ENCODE results near the gene ELMO1.

ELMO1 gene

DNA sequence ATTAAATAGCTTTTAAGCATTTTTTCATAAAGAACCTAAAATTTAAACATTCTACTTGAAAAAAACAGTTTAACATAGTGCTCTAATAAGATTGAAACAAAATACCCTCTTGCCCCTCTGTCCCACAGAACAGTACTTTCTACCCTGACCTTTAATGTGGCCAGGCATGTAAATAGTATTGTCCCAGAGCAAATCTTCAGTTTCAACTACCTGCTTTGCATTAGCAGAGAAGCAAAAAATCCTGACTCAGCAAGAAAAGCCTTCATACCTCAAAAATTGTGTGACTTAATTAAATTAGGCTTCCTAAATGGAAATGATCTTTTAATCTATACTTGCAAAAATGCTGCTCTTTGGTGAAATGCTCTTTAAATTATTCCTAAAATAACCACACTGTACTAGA, 487.0 kb downstream of the ELMO1 start:
- DNase-seq, result no peak

DNA sequence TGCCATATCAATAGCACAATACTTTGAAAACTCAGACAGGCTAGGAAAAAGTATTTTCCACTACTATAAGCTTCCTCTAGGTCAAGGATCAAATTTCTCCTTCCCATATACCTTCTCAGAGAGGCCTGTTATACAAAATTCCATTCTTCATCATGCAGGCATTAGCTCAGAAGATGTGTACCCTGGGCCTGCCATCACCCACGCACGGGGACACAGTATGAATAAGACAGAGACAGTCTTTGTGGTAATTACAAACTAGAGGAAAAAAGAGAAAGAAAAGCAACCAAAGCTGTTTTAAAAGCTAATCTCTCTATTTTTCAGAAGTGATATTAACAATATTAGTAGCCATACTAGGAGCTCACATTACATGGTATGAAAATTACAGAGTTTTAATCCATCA, 487.6 kb downstream of the ELMO1 start:
- no peak for DNase-seq

DNA sequence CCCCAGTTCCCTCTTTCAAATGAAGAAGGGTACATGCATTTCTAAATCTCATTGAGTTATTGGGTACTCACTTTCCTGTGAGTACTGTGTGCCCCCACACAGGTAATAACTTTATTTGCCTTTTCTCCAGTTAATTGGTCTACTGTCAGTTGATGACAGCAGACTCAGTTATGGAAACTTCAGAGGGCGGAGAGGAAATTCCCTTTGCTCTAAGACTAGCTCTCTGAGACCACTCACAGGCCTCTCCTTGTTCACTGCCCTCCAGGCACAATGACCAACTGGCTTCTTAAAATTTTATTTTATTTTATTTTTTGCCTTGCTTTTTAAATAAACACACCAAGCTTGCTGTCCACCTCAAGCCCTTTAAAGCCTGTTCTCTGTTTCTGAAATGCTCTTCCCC, 488.6 kb downstream of the ELMO1 start:
- DNase-seq, result no peak

DNA sequence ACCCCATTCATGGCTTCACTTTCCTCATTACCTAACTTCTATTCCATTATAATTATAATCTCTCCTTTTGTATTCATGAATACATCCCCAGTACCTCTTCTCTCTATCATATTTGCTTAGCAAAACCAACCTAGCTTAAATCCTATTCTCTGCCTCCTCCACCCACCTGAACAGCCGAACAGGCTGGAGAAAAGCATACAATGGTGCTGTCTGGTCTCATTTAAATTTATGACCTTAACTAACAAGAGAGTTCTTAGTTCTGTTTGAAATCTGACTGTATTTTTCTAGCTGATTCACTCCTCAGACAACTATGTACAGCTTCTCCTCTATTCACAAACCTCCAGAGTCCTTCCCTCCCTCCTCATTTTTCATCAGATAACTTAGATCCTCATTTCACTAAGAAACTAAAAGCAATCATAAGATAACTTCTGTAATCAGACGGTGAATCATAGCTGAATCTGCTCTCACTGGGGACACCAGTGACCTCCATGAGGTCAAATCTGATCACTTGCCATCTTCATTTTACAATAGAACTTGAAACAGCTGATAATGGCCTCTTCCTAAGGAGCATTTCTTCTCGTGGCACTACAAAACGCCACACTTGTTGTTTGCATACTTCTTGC, 490.4 kb downstream of the ELMO1 start:
- no peak for DNase-seq

DNA sequence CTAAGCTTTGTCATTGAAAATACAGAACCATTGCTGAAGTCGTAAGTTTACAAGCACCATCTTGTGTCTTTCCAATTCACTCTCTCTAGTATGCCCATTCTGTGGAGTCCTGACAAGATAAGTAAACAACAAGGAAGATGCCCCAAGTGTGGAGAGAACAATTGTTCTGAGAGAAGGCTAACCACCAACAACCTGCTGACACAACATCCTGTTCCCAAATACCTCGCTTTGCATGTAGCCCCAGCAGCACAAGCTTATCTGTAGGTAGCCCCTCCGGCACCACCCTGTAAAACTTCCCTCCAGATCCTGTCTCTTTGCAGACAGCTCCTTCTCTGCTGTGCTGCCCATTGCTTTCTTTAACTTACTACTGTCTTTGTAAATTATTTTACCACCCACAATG, 491.0 kb downstream of the ELMO1 start:
- DNase-seq, result no peak

DNA sequence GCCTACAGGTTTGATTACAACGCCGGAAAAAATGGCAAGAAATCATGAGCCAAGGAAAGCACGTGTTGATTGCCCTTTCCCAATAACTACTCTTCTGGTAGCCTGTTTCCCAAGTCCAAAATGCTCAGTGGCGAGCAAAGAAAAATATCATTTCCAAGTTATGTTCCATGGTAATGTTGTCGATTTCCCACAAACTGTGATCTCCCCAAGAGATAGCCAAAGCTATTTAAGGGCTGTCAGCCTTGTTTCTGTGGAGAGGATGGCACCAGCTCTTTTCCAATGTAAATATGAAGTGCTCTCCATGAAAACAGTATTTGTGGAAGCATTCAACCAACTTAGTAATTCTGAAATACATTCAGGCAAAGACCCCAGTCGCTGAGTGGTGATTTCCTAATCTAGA, 491.9 kb downstream of the ELMO1 start:
- DNase-seq, result no peak

DNA sequence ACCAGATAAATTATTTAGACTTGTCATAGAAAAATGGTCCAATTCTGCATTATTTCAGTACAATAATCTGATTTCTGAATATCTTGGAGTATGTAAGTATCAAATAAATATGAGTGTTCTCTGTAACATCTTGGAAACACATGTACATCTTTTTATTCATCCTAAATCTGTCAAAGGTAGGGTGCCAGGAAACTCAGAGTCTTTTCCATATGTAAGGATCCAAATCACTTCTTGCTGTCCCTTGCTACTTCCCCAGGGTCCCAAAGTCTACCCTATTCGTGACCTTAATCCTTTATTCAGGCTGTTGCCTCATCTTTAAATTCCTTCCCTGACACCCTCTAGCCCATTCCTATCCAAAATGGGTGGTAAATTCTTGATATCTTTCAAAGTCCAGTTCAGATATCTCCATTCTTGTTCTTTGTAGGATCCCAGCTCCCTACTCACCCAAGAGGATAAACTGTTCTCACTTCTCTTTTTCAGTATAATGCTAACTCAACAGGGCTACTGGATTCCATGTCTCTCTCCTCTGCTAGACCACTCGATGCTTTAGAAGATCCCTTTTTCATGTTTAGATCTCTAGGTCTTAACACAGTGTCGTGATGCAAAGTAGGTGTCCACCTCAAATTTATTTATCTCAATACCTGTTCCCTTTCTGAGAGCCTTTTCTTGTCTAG, 493.1 kb downstream of the ELMO1 start:
- DNase-seq, result no peak

DNA sequence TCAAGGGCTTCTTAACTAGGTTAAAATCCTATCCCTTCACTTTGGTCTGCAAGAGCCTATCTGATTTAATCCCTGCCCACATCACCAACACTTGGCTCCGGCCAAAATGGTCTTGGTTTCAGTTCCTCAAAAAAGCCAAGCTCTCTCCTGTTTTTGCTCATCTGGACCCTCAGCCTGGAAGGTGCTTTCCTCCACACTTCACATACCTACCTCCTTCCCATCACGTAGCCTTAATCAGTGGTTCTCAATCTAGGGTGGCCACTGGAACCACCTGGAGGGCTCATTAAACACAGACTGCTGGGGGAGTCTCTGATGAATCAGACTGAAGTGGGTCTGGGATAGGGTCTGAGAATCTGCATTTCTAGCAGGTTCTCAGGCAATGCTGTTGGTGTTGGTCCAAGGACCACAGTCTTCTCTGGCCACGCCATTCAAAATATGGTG, 497.4 kb downstream of the ELMO1 start:
- DNase-seq, result no peak

DNA sequence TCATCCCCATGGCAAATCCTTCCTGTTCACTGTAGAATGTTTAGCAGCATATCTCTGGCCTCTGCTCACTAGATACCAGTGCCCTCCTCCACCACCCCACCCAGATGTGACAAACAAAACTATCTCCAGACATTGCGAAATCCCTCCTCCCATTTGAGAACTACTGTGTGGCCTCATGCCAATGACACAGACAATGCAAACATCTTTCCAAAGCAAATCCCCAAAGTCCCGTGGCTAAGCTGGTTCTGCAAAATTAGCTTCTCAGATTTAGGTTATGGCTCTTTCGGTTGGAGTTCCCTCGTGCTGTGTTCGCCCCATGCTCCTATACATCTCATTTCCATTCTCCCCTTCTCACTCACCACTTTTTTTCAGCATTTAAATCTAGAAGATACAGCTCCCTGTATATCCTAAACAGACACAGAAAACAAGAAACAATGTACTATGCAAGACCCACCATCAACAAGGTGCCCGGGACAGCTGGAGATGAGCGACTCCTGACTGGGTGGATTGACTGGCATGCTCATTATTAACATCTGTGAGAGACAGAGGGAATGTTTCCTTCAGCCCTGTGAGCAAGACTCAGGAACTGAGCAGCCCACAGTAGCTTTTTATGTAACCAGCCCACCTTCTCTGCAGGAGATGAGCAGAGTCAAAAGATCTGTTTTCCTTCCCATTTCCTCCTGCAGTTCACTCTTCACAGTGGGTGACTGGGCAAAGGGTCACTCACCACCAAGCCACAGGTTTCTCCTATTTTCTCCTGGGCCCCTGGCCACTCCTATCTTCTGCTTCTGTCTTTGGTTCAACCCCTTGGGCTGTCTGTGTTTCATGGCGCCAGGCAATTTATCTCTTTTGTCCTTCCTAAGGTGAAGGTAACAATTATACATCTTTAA, 498.7 kb downstream of the ELMO1 start:
- DNase-seq, result no peak

DNA sequence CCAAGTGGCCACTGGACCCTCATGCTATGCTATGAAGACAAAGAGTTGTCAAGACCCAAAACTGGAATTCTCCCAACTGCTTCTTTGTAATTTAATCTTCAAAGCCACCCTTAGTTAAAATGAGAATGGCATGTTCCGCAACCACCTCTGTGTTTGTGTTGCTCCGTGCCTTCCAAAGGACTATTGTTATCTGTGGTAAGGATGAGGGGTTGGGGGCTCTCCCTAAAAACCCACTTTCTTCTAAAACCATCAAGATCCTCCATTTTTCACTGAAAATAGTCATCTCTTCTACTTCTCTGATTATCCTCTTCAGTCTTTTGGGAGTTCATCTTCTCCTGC, 502.3 kb downstream of the ELMO1 start:
- DNase-seq, result no peak

DNA sequence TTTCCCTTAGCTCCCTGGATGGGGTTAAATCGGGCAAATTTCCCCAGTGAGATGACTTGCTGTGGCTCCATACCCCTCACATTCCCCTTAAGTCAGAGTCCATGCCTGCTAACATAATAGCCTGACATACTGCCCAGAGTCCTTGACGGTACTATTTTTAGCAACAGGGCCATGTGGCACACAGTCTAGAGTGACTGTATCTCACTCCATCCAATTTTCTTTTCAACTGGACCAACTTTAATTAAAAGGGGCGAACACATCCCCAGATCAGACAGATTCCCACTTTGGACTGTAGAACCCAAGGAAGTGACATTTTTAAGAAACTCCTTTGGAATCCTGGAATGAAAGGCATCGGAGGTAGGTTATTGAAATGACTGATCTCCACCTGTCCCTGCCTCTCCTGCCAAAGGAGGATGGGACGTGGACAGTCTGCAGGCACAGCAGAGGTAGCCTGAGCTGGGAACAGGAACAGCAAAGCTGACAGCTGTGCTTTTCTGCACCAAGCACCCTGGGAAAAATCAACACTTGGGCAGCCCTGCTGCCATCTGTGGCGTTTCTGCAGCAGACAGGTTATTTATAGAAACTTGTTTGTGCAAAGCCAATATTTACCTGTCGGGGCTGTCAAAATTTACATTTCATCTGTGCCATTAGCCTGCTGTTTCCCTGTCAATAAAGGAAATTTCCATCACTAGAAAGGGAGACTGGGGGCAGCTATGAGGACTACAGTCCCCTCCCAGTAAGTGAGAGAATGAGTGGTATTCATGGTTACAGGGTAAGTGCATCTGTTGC, 502.9 kb downstream of the ELMO1 start:
- no peak for DNase-seq

DNA sequence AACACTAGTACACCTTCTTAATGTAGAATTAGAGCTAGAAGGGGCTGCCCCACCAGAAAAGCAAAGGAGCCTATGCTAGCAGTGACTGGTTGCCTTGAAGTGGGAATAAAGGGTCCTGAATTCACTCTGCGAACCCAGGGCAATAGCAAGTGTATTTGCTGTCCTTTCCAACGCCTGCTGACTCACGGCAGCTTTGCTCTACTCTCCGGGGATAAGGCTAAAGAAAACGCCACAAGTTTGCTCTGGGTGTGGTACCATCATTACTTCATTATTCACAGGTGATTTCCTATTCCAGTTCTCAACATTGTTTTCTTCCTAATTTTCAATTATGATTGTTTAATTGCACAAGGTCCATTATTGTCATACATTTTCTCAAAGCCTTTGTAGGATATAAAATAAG, 503.8 kb downstream of the ELMO1 start:
- no peak for DNase-seq

DNA sequence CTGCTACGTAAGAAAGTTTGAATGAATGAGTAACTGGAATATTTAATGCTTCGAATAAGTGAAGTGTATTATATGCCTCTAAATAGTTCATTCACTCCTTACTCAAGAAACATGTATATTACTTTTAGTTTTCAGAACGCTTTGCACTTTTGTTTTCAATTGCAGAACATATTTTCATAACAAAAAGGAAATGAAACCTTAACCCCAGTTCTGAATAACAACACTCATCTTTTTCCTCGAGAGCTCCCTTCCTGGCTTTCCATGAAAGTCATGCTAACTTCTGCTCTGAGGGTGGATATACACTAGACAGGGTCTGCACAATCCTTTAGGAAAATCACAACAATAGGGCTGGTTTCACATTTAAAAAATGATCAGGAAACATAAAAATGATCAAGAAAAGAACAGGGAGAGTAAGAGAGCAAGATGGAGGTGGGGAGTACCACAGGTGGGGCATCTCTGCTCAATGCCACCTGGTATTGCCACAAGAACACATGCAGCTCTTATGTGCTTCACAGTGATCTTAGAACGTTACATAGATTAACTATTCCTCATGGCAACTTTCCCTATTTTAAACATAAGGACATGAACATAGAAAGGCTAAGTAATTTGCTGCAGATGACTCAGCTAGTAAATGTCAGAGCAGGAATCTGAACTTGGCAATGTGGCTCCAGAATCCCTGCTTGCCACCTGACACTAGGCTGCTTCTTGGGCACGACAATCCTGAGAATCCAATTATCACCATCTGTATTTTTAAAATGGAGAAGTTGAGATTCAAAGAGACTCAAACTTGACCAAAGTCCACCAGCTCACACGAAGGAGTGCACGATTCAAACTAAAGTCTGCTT, 504.9 kb downstream of the ELMO1 start:
- no peak for DNase-seq

DNA sequence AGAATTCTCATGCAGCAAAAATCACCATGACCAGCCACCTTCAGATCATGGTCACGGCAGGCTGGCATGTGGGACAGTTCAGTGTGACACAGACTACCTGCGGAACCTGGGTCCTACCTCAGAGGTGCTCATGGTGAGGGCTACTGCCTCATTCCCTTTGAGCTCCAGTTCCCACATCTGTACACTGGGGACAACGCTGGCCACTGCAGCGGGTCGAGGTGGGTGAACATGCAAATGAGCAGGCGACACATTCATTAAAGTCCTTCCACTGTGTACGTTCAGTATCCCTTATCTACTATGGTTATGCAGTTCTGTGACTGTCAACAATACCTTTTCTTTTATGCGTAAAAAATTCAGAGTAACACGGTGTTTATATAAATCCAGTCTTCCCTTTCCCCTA, 505.7 kb downstream of the ELMO1 start:
- no peak for DNase-seq

DNA sequence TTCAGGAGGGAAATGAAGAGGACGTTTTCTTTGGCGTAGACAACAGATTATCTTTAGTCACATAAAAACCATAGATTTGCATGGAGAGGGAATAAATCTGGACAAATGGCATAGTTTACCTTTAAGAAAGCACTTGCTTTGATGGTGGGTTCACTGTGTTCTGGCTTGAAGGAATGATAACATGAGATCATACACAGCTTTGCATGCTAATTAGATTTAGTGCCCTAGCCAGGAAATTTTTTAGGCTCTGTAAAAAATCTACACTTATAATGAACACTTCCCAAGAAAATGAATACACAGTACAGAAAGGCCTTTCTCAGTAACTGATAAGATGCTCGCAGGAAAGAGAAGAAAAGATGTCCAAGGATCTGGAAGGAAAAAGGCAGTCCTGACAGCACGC, 506.1 kb downstream of the ELMO1 start:
- no peak for DNase-seq

DNA sequence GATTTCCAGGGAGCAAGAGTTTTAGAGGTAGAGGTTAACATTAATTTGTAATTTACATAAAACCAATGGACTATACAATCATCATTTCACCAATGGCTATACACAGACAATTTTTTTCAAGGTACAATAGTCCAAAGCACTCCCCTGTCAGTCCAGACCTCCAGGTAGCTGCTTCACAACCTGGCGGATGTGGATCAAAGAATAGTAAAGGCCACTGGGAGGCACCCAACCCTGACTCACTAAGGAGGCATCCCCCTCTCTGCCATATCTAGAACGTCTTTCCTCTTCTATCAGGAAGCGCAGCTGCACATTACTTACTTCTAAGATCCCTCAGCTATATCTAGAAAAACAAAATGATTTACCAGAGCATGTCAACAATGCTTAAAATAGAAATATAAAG, 506.6 kb downstream of the ELMO1 start:
- DNase-seq, result no peak

DNA sequence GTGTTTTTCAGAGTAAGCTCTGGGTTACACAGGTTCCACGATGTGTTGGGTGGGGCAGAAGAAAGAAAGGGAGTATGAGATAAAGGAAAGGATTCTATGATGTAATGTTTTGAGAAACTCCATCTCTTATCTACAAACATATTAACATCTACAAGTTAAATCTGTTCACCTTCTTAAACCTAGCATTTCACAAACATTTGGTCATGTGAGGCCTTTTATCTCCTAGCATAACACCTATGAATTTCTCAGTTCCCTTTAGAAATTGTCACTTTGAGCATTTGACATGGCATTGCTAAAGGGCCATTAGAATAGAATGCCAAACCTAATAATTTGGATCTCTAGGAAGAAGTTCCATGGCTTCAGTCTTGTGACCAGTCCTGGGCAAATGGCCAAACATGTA, 507.3 kb downstream of the ELMO1 start:
- DNase-seq, result no peak

DNA sequence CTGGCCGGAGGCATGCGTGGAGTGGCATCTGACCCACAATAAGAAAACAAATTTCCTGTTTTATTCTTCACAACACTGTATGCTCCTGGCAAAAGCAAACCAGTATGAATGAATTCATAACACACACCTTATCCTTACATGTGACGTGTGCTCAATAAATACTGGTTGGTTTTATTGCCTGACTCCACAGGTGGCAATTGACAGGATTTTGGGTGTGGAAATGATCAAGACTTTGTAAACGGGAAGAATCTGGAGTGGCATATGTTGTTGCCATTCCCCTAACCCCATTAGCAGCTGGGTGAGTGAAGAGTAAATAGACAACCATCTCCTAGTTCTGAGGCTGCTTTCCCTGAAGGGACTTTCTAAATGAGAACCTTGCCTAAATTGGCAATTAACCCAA, 508.8 kb downstream of the ELMO1 start:
- no peak for DNase-seq

DNA sequence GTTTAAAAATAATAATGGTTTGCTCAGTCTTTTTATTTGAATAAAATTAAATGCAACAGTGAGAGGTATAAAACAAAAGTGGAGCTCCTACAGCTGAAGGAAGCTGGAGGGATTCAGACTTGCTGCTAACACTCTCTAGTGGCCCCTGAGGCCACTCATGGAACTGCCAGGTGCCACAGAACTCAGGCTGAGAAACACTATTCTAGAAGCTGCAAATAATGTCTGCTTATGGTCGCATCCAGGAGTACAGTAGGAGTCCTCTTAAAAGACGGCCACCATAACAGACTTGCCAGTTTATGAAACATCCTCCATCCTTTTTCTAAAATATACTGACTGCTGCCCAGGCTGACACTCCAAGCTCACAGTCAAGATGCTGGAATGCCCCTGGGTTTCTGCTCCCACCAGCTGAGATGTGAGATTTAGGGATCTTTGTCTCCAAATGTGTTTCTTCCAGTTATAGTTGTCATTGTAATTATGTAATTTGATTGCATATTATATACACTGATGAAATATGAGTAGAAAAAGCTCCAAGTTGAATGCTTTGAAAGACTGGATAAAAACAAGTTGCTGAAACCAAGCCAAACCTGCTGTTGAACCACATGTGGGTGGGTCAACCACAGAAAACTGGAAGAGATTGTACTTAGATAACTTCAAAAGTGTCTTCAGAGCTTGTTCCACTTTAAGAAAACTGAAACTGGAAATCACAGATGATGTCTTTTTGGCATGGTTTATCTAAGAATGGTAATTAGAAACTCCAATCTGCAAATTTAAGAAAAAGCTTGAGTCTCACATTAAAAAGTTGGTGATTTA, 510.7 kb downstream of the ELMO1 start:
- DNase-seq, result no peak

DNA sequence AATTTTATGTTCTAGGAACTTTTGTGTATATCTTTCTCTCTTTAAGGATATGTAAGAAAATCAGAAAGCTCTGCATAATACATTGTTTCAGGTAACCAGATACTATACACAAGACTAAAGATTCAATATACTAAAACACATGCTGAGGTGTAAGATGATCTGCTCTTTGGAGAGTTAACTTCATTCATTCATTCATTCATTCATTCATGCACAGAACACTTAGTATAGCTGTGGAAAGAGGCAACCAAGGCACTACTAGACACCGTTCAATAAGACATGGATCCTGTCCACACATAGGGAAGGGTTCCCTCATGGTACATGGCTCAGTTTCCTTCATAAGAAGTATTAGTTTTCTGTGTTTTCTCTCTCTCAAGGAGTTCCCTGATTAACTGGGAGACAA, 516.8 kb downstream of the ELMO1 start:
- no peak for DNase-seq

DNA sequence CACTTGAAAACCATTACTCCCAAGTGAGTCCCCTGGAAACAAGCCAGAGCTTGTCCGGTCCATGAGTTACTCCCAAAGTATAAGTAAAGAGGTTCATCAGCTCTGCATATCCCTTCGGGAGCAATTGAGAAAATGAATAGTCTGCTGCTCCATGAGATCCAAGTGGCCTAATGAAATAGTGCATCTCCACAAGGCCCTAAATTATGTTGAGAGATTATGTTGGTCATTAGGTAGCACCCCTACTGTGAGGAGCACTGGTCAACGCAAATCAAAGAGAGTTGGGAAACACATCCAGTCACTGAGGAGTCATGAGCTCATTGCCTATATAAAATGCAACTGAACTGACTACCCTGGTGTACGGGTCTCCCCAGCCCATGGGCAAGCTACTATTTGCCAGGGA, 518.9 kb downstream of the ELMO1 start:
- DNase-seq, result no peak

DNA sequence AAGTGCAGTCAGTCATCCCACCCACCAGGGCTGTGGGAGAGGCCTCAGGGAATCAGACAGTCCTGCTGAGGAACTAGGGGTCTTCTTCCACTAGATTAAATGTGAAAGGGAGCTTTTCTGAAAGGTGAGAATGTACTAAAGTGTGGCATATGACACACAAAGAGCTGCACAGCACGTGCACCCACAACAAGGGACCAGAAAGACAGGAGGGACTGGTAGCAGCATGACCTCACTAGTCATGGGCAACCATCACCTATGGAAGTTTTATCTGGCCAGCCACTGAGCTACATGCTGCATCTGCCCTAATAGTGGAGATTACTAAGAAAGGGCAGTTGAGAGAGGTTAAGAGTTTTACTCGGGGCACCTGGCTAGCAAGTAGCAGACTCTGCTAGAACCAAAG, 519.9 kb downstream of the ELMO1 start:
- DNase-seq, result no peak
